IMR-90 (cell line): ENCODE measurements around the gene ZNF181. TPM values are rescaled to one million over a fixed set of nuclear protein-coding genes. Genes with fewer than 3 reads are reported as not detected.

Source experiments
- ATAC-seq: fragments of 200-7000 bp; cut with Tn5 transposase; 2 replicates; pipeline ENCODE4 v1.9.1; 2020; ENCODE audit warnings: low read depth, mild to moderate bottlenecking, moderate library complexity
- BruUV-seq: library from RNA; stranded (reverse); fragments of 400-500 nt; replicated peaks from 2 replicates; lab custom pipeline; 2021; lab: Mats Ljungman, UMichigan
- CTCF ChIA-PET: fragments of 300-600 bp; formaldehyde crosslinking; extraction: SDS; loops from one replicate; lab custom pipeline; 2021; ENCODE audit warnings: antibody characterized with exemption; lab: Yijun Ruan, JAX
- POLR2A ChIA-PET: fragments of 300-600 bp; sonication (Branson Sonifier 250); formaldehyde crosslinking; loops from one replicate; lab custom pipeline; 2022; ENCODE audit warnings: antibody characterized with exemption; ENCODE audit not compliant: unreplicated experiment; lab: Charles Lee
- DNase-seq: peaks from one replicate; pipeline ENCODE4 v3.0.0; 2013
- H2AFZ ChIP-seq: replicated peaks from 2 replicates; pipeline ENCODE3; 2013; ENCODE audit warnings: low read length, mild to moderate bottlenecking; ENCODE audit not compliant: poor library complexity
- H2AK5ac ChIP-seq: 2 replicates; pipeline ENCODE4 v1.6.1; 2013; ENCODE audit warnings: low read depth, low read length, inconsistent platforms
- H2AK9ac ChIP-seq: replicated peaks from 2 replicates; pipeline ENCODE3; 2013; ENCODE audit warnings: mild to moderate bottlenecking, low read depth, low read length, moderate library complexity; ENCODE audit not compliant: poor library complexity
- H2BK120ac ChIP-seq: 2 replicates; pipeline ENCODE4 v1.6.1; 2013; ENCODE audit warnings: low read depth, low read length, inconsistent platforms
- H2BK15ac ChIP-seq: 3 replicates; pipeline ENCODE4 v1.6.1; 2013; ENCODE audit warnings: low read depth, low read length, inconsistent platforms
- H2BK20ac ChIP-seq: 2 replicates; pipeline ENCODE4 v1.6.1; 2013; ENCODE audit warnings: low read depth, mild to moderate bottlenecking, inconsistent platforms, low read length, moderate library complexity
- H2BK5ac ChIP-seq: 2 replicates; pipeline ENCODE4 v1.6.1; 2013; ENCODE audit warnings: mild to moderate bottlenecking, low read depth, low read length, inconsistent platforms; ENCODE audit not compliant: poor library complexity, severe bottlenecking
- H3K14ac ChIP-seq: replicated peaks from 2 replicates; pipeline ENCODE4 v1.6.1; 2013; ENCODE audit warnings: low read depth, low read length, inconsistent platforms
- H3K18ac ChIP-seq: 2 replicates; pipeline ENCODE4 v1.6.1; 2013; ENCODE audit warnings: low read depth, low read length, control low read depth
- H3K23ac ChIP-seq: 2 replicates; pipeline ENCODE4 v1.6.1; 2013; ENCODE audit warnings: low read depth, low read length, inconsistent platforms
- H3K27ac ChIP-seq: 2 replicates; pipeline ENCODE4 v1.5.1; 2013; ENCODE audit warnings: mild to moderate bottlenecking, control low read depth, low read length; ENCODE audit not compliant: insufficient read depth
- H3K27me3 ChIP-seq: 2 replicates; pipeline ENCODE4 v1.6.1; 2013; ENCODE audit warnings: low read length; ENCODE audit not compliant: control insufficient read depth, insufficient read depth
- H3K36me3 ChIP-seq: 2 replicates; pipeline ENCODE4 v1.6.1; 2013; ENCODE audit warnings: low read length, mixed read lengths; ENCODE audit not compliant: control insufficient read depth, insufficient read depth
- H3K4ac ChIP-seq: 2 replicates; pipeline ENCODE4 v1.6.1; 2013; ENCODE audit warnings: low read depth, low read length, inconsistent platforms
- H3K4me1 ChIP-seq: 2 replicates; pipeline ENCODE4 v1.6.1; 2013; ENCODE audit warnings: low read length, mixed read lengths; ENCODE audit not compliant: control insufficient read depth, insufficient read depth
- H3K4me2 ChIP-seq: 2 replicates; pipeline ENCODE4 v1.6.1; 2013; ENCODE audit warnings: low read depth, mild to moderate bottlenecking, control low read depth, low read length, moderate library complexity
- H3K4me3 ChIP-seq: 2 replicates; pipeline ENCODE4 v1.5.1; 2013; ENCODE audit warnings: low read depth, mild to moderate bottlenecking, control low read depth, low read length, moderate library complexity; ENCODE audit not compliant: insufficient read depth
- H3K56ac ChIP-seq: 2 replicates; pipeline ENCODE4 v1.6.1; 2013; ENCODE audit warnings: low read length, inconsistent platforms; ENCODE audit not compliant: insufficient read depth; ENCODE audit errors: extremely low read depth
- H3K79me1 ChIP-seq, 2 experiments: 2 replicates each; pipeline ENCODE4 v1.6.1; 2013; ENCODE audit warnings: low read length in 2 of 2, inconsistent platforms in 1 of 2, low read depth in 1 of 2
- H3K9ac ChIP-seq: 2 replicates; pipeline ENCODE4 v1.6.1; 2013; ENCODE audit warnings: low read depth, low read length, control low read depth
- H3K9me1 ChIP-seq: 2 replicates; pipeline ENCODE4 v1.6.1; 2013; ENCODE audit warnings: low read length, inconsistent platforms; ENCODE audit not compliant: insufficient read depth
- H3K9me3 ChIP-seq: 2 replicates; pipeline ENCODE4 v1.6.1; 2013; ENCODE audit warnings: low read length; ENCODE audit not compliant: control insufficient read depth, insufficient read depth
- H4K20me1 ChIP-seq: 2 replicates; pipeline ENCODE4 v1.6.1; 2013; ENCODE audit warnings: low read length, inconsistent platforms; ENCODE audit not compliant: insufficient read depth
- H4K5ac ChIP-seq: 2 replicates; pipeline ENCODE4 v1.6.1; 2013; ENCODE audit warnings: mild to moderate bottlenecking, low read depth, low read length, control low read depth
- H4K8ac ChIP-seq, 2 experiments: 2 replicates each; pipeline ENCODE4 v1.6.1; 2013; ENCODE audit warnings: low read depth in 2 of 2, low read length in 2 of 2, control low read depth in 1 of 2, inconsistent platforms in 1 of 2
- H4K91ac ChIP-seq: 2 replicates; pipeline ENCODE4 v1.6.1; 2013; ENCODE audit warnings: low read depth, low read length, inconsistent platforms; ENCODE audit not compliant: insufficient read depth
- CEBPB ChIP-seq: IDR thresholded peaks from 2 replicates; pipeline ENCODE4 v1.6.1; 2012; ENCODE audit warnings: low read depth, low read length, improper control_type of control experiment
- CHD1 ChIP-seq: IDR thresholded peaks from 2 replicates; pipeline ENCODE4 v1.6.1; 2012; ENCODE audit warnings: low read depth, low read length, improper control_type of control experiment
- MAFK ChIP-seq: IDR thresholded peaks from 2 replicates; pipeline ENCODE4 v1.6.1; 2012; ENCODE audit warnings: low read depth, low read length, improper control_type of control experiment
- MAZ ChIP-seq: IDR thresholded peaks from 2 replicates; pipeline ENCODE4 v1.6.1; 2012; ENCODE audit warnings: low read depth, mild to moderate bottlenecking, low read length, improper control_type of control experiment, moderate library complexity, borderline replicate concordance
- MXI1 ChIP-seq: IDR thresholded peaks from 2 replicates; pipeline ENCODE4 v1.6.1; 2012; ENCODE audit warnings: low read depth, mild to moderate bottlenecking, low read length, moderate library complexity, borderline replicate concordance
- NFE2L2 ChIP-seq: fragments of 150-350 bp; IDR thresholded peaks from 2 replicates; pipeline ENCODE4 v1.6.1; 2016; ENCODE audit warnings: low read depth, mild to moderate bottlenecking, low read length
- RAD21 ChIP-seq: IDR thresholded peaks from 2 replicates; pipeline ENCODE4 v1.6.1; 2012; ENCODE audit warnings: low read length, improper control_type of control experiment
- RCOR1 ChIP-seq: IDR thresholded peaks from 2 replicates; pipeline ENCODE4 v1.6.1; 2012; ENCODE audit warnings: mild to moderate bottlenecking, low read length, improper control_type of control experiment; ENCODE audit not compliant: insufficient replicate concordance
- WGBS, 2 experiments: methylation state at CpG; one replicate each; pipeline versions ENCODE4 v1.1.5 to v1.1.7; 2013; ENCODE audit warnings: missing lambda C conversion rate in 2 of 2; ENCODE audit not compliant: insufficient read length in 1 of 2; ENCODE audit errors: extremely low coverage in 2 of 2; 5-methylcytosine and 5-hydroxymethylcytosine counted together
- dilution Hi-C: fragments of 300-500 bp; cut with HindIII; formaldehyde crosslinking; loops from one replicate; pipeline ENCODE4 v1.14.3; 2018; ENCODE audit warnings: low sequenced_read_pairs; ENCODE audit not compliant: unreplicated experiment
- in situ Hi-C: fragments of 300-500 bp; cut with MboI; formaldehyde crosslinking; loops from 3 replicates; pipeline ENCODE4 v1.14.3; 2019; ENCODE audit warnings: low sequenced_read_pairs, inconsistent platforms, mixed read lengths
- intact Hi-C: fragments of 100-400 bp; cut with micrococcal nuclease; formaldehyde crosslinking; loops from 2 replicates; pipeline ENCODE4 v1.10.0; 2022
- polyA plus RNA-seq, 3 experiments: library from polyadenylated mRNA; depleted of rRNA; stranded (reverse); fragments of >200 nt; gene quantifications; 2 replicates each; pipeline ENCODE4 v1.2.3, GENCODE V29; 2012; ENCODE audit warnings: low replicate concordance in 1 of 3
- total RNA-seq: library from RNA; depleted of rRNA; stranded (reverse); fragments of >200 nt; gene quantifications from 2 replicates; pipeline ENCODE4 v1.2.3, GENCODE V29; 2012
- TF ChIP-seq, protein P1 (sequence below): fragments of 150-350 bp; IDR thresholded peaks from 2 replicates; pipeline ENCODE4 v1.6.1; 2016; ENCODE audit warnings: low read depth, mild to moderate bottlenecking, low read length, moderate library complexity, borderline replicate concordance
- TF ChIP-seq, protein P2 (sequence below): fragments of 150-350 bp; IDR thresholded peaks from 2 replicates; pipeline ENCODE4 v1.6.1; 2017; ENCODE audit warnings: mild to moderate bottlenecking, antibody characterized with exemption, low read length, low read depth
- TF ChIP-seq, protein P3 (sequence below): conservative IDR thresholded peaks from 2 replicates; pipeline ENCODE4 v1.5.1; 2012; ENCODE audit warnings: mild to moderate bottlenecking, low read depth, low read length, improper control_type of control experiment

Gene ZNF181
- total and polyA plus RNA-seq, 2 of the 4 experiments (the other 2 are of a cell fraction) = 3.8 to 7.5 TPM

DNA sequence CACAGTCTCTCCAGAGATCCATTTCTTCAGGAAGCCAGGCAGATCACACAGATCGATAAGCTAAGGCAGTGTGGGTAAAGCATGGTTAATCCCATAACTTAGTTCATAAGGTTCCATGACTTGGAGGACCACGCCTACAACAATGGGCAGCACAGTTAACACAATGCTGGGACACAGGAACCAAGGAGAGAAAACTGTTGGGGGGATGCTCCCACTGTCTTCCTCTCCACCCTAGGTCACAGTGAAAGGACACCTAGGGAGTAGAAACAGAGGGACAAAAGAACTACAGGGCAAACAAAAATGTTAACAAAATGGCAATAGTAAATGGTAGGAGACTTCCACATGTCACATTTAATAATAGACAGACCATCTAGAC, 20.8 kb upstream of the ZNF181 start:
- H3K9me3 ChIP-seq = peaks cover 3% of the 10 kb centered on the region
- WGBS, 2 experiments = no CpG with 5 or more reads among the region's 2 CpGs
- no peak overlapping the region for H2AFZ ChIP-seq
- no peak overlapping the region for H3K4me3 ChIP-seq
- no peak overlapping the region for H3K9ac ChIP-seq
- no peak overlapping the region for H3K14ac ChIP-seq
- H2AK9ac ChIP-seq = no peak overlapping the region
- DNase-seq (no peak), ATAC-seq (no peak)
- no peak overlapping the region for H3K4ac ChIP-seq
- dilution Hi-C loops = no loop called here
- no peaks in the 10 kb centered on the region for H3K27me3 ChIP-seq
- in situ Hi-C loops = loop anchor here (5.0 to 25.0 kb wide), 2 partner anchors 76 to 576 kb away; no protein-coding TSS in a partner anchor
- H4K5ac ChIP-seq = no peak overlapping the region
- intact Hi-C loops = loop anchor here (2.0 to 5.0 kb wide), 4 partner anchors 156 to 670 kb away; no protein-coding TSS in a partner anchor
- no peak overlapping the region for H2BK5ac ChIP-seq
- no peak overlapping the region for H4K91ac ChIP-seq
- no peak overlapping the region for H2BK20ac ChIP-seq
- H3K4me1 ChIP-seq = no peaks in the 10 kb centered on the region
- H4K8ac ChIP-seq = no peak overlapping the region
- no peaks in the 10 kb centered on the region for H4K20me1 ChIP-seq
- BruUV-seq = no TSS peak
- TF ChIP-seq RAD21 (no peak), RCOR1 (no peak), NFE2L2 (no peak), CEBPB (no peak), MXI1 (no peak), MAZ (no peak), MAFK (no peak), CHD1 (no peak)
- TF ChIP-seq, protein P1, sequence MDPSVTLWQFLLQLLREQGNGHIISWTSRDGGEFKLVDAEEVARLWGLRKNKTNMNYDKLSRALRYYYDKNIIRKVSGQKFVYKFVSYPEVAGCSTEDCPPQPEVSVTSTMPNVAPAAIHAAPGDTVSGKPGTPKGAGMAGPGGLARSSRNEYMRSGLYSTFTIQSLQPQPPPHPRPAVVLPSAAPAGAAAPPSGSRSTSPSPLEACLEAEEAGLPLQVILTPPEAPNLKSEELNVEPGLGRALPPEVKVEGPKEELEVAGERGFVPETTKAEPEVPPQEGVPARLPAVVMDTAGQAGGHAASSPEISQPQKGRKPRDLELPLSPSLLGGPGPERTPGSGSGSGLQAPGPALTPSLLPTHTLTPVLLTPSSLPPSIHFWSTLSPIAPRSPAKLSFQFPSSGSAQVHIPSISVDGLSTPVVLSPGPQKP = no peak
- TF ChIP-seq, protein P2, sequence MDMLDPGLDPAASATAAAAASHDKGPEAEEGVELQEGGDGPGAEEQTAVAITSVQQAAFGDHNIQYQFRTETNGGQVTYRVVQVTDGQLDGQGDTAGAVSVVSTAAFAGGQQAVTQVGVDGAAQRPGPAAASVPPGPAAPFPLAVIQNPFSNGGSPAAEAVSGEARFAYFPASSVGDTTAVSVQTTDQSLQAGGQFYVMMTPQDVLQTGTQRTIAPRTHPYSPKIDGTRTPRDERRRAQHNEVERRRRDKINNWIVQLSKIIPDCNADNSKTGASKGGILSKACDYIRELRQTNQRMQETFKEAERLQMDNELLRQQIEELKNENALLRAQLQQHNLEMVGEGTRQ = no peak
- TF ChIP-seq, protein P3, sequence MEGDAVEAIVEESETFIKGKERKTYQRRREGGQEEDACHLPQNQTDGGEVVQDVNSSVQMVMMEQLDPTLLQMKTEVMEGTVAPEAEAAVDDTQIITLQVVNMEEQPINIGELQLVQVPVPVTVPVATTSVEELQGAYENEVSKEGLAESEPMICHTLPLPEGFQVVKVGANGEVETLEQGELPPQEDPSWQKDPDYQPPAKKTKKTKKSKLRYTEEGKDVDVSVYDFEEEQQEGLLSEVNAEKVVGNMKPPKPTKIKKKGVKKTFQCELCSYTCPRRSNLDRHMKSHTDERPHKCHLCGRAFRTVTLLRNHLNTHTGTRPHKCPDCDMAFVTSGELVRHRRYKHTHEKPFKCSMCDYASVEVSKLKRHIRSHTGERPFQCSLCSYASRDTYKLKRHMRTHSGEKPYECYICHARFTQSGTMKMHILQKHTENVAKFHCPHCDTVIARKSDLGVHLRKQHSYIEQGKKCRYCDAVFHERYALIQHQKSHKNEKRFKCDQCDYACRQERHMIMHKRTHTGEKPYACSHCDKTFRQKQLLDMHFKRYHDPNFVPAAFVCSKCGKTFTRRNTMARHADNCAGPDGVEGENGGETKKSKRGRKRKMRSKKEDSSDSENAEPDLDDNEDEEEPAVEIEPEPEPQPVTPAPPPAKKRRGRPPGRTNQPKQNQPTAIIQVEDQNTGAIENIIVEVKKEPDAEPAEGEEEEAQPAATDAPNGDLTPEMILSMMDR = no peak
- no peak overlapping the region for H3K27ac ChIP-seq
- no peak overlapping the region for H2BK15ac ChIP-seq
- CTCF ChIA-PET = interaction anchor here (0.6 to 1.3 kb wide), 4 partner anchors 72 to 299 kb away, joined by 3 read pairs; no protein-coding TSS in a partner anchor
- POLR2A ChIA-PET = no interaction called here
- H3K36me3 ChIP-seq = no peaks in the 10 kb centered on the region
- H2AK5ac ChIP-seq = no peak overlapping the region
- no peak overlapping the region for H3K4me2 ChIP-seq
- no peak overlapping the region for H3K56ac ChIP-seq
- no peak overlapping the region for H3K23ac ChIP-seq
- H2BK120ac ChIP-seq = no peak overlapping the region
- no peak overlapping the region for H3K18ac ChIP-seq
- H3K9me1 ChIP-seq = no peaks in the 10 kb centered on the region
- no peaks in the 10 kb centered on the region for H3K79me1 ChIP-seq
